HUES48 (cell line): ENCODE measurements around the gene ACOXL.

Experiments used
- H3K27ac ChIP-seq: one replicate; pipeline ENCODE4 v1.7.0; 2013; ENCODE audit warnings: low read depth, low read length, inconsistent platforms
- H3K27me3 ChIP-seq: 2 replicates; pipeline ENCODE4 v1.6.1; 2013; ENCODE audit warnings: mild to moderate bottlenecking, low read length; ENCODE audit not compliant: control insufficient read depth, insufficient read depth
- H3K36me3 ChIP-seq: 2 replicates; pipeline ENCODE4 v1.6.1; 2013; ENCODE audit warnings: low read length; ENCODE audit not compliant: control insufficient read depth, insufficient read depth
- H3K4me1 ChIP-seq: 2 replicates; pipeline ENCODE4 v1.6.1; 2013; ENCODE audit warnings: mild to moderate bottlenecking, low read length; ENCODE audit not compliant: control insufficient read depth, insufficient read depth
- H3K4me3 ChIP-seq: 2 replicates; pipeline ENCODE4 v1.5.1; 2013; ENCODE audit warnings: mild to moderate bottlenecking, low read depth, low read length
- H3K9ac ChIP-seq: 2 replicates; pipeline ENCODE4 v1.6.1; 2013; ENCODE audit warnings: mild to moderate bottlenecking, low read depth, low read length, moderate library complexity
- H3K9me3 ChIP-seq: 2 replicates; pipeline ENCODE4 v1.6.1; 2013; ENCODE audit warnings: low read length; ENCODE audit not compliant: control insufficient read depth, insufficient read depth

ACOXL gene

GRCh38 chr2:110876167-110876999, 144.0 kb downstream of the ACOXL start:
- no peaks in the 10 kb centered on the region for H3K27me3 ChIP-seq
- no peak overlapping the region for H3K9ac ChIP-seq
- H3K9me3 ChIP-seq, result no peaks in the 10 kb centered on the region; the same call in 1 of the 2 replicates
- no peak overlapping the region for H3K4me3 ChIP-seq
- H3K27ac ChIP-seq, result no peak overlapping the region
- peaks cover 10% of the 10 kb centered on the region for H3K4me1 ChIP-seq
- H3K36me3 ChIP-seq, result peaks cover 4% of the 10 kb centered on the region; the same call in 1 of the 2 replicates

GRCh38 chr2:110877031-110877827, 144.9 kb downstream of the ACOXL start:
- H3K4me3 ChIP-seq, result no peak overlapping the region
- no peaks in the 10 kb centered on the region; the same call in 1 of the 2 replicates for H3K9me3 ChIP-seq
- no peaks in the 10 kb centered on the region for H3K27me3 ChIP-seq
- no peak overlapping the region for H3K9ac ChIP-seq
- H3K4me1 ChIP-seq, result peaks cover 10% of the 10 kb centered on the region
- no peaks in the 10 kb centered on the region for H3K36me3 ChIP-seq
- H3K27ac ChIP-seq, result no peak overlapping the region

GRCh38 chr2:110878150-110878549, 145.8 kb downstream of the ACOXL start:
- Histone ChIP-seq H3K4me3 (no peak overlapping the region), H3K4me1 (peaks cover 4% of the 10 kb centered on the region), H3K9ac (no peak overlapping the region)

GRCh38 chr2:110881908-110882307, 149.5 kb downstream of the ACOXL start:
- H3K4me1 ChIP-seq, result no peaks in the 10 kb centered on the region
- H3K36me3 ChIP-seq, result no peaks in the 10 kb centered on the region
- H3K4me3 ChIP-seq, result no peak overlapping the region
- H3K27me3 ChIP-seq, result no peaks in the 10 kb centered on the region
- H3K9me3 ChIP-seq, result no peaks in the 10 kb centered on the region; the same call in 1 of the 2 replicates
- no peak overlapping the region for H3K9ac ChIP-seq
- no peak overlapping the region for H3K27ac ChIP-seq

More at GRCh38 chr2:110878150-110878549, 145.8 kb downstream of the ACOXL start:
- Histone ChIP-seq H3K27ac (no peak overlapping the region), H3K9me3 (no peaks in the 10 kb centered on the region; the same call in 1 of the 2 replicates), H3K36me3 (no peaks in the 10 kb centered on the region), H3K27me3 (no peaks in the 10 kb centered on the region)

GRCh38 chr2:110883406-110883805, 151.0 kb downstream of the ACOXL start:
- Histone ChIP-seq H3K27me3 (no peaks in the 10 kb centered on the region), H3K9ac (no peak overlapping the region), H3K27ac (no peak overlapping the region), H3K9me3 (no peaks in the 10 kb centered on the region; the same call in 1 of the 2 replicates), H3K36me3 (no peaks in the 10 kb centered on the region), H3K4me3 (no peak overlapping the region), H3K4me1 (no peaks in the 10 kb centered on the region)

GRCh38 chr2:110885256-110885655, 152.9 kb downstream of the ACOXL start:
- no peaks in the 10 kb centered on the region for H3K27me3 ChIP-seq
- H3K4me1 ChIP-seq, result no peaks in the 10 kb centered on the region
- no peak overlapping the region for H3K4me3 ChIP-seq

GRCh38 chr2:110886826-110887573, 154.6 kb downstream of the ACOXL start:
- H3K9ac ChIP-seq, result no peak overlapping the region
- no peak overlapping the region for H3K4me3 ChIP-seq
- no peaks in the 10 kb centered on the region for H3K4me1 ChIP-seq
- H3K27ac ChIP-seq, result no peak overlapping the region
- H3K27me3 ChIP-seq, result no peaks in the 10 kb centered on the region
- no peaks in the 10 kb centered on the region for H3K9me3 ChIP-seq
- no peaks in the 10 kb centered on the region for H3K36me3 ChIP-seq

More at GRCh38 chr2:110885256-110885655, 152.9 kb downstream of the ACOXL start:
- H3K27ac ChIP-seq, result no peak overlapping the region
- no peaks in the 10 kb centered on the region; the same call in 1 of the 2 replicates for H3K9me3 ChIP-seq
- H3K36me3 ChIP-seq, result no peaks in the 10 kb centered on the region
- no peak overlapping the region for H3K9ac ChIP-seq

- Histone ChIP-seq H3K4me1 (no peaks in the 10 kb centered on the region), H3K27ac (no peak overlapping the region), H3K36me3 (no peaks in the 10 kb centered on the region), H3K9ac (no peak overlapping the region), H3K27me3 (no peaks in the 10 kb centered on the region), H3K9me3 (no peaks in the 10 kb centered on the region), H3K4me3 (no peak overlapping the region)
These were observed 156.0 kb downstream of the ACOXL start for GRCh38 chr2:110888411-110888810.

- H3K27me3 ChIP-seq, result no peaks in the 10 kb centered on the region
- H3K4me1 ChIP-seq, result no peaks in the 10 kb centered on the region
- no peaks in the 10 kb centered on the region for H3K36me3 ChIP-seq
- H3K9ac ChIP-seq, result no peak overlapping the region
- H3K9me3 ChIP-seq, result no peaks in the 10 kb centered on the region
- no peak overlapping the region for H3K4me3 ChIP-seq
- no peak overlapping the region for H3K27ac ChIP-seq
These were observed 159.3 kb downstream of the ACOXL start for GRCh38 chr2:110891626-110892025.

GRCh38 chr2:110896226-110896625, 163.9 kb downstream of the ACOXL start:
- no peaks in the 10 kb centered on the region for H3K4me1 ChIP-seq
- no peaks in the 10 kb centered on the region for H3K36me3 ChIP-seq
- no peaks in the 10 kb centered on the region for H3K27me3 ChIP-seq
- no peak overlapping the region for H3K9ac ChIP-seq
- no peaks in the 10 kb centered on the region for H3K9me3 ChIP-seq
- H3K4me3 ChIP-seq, result no peak overlapping the region
- H3K27ac ChIP-seq, result no peak overlapping the region
